ENCODE measurements around the gene ZNF133.

ZNF133 gene

DNA sequence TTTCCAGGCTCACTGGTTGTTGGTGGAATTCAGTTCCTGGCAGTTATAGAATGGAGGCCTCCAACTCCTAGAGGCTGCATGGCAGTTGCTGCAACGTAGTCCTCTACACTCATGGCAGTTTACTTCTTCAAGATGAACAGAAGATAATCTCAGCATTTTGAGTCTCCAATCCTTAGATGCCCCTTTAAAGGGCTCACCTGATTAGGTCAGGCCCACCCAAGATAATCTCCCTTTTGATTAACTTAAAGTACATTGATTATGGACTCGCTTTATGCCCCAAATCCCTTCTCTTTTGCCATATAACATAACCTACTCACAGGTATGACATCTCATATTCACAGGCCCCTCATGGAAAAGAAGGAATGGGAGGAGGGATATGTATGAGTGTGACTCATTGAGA is 76.4 kb downstream of the ZNF133 start:
- no peak for DNase-seq
